Stimulated activated CD8-positive, alpha-beta memory T cell treated with anti-CD3 and anti-CD28 coated beads, Interleukin-7, amount 100 ng/mL, for 1 hour (primary cell): ENCODE data around the gene APRT.

Source experiments
- DNase-seq, 2 donors: peaks; one replicate each; pipeline ENCODE4 v3.0.0-alpha.2; 2020; ENCODE audit warnings: low read depth in 2 of 2

Gene APRT

GRCh38 chr16:88807626-88808453 is 3.9 kb downstream of the APRT start:
- no peak for DNase-seq

GRCh38 chr16:88807142-88807625 is 4.5 kb downstream of the APRT start:
- DNase-seq = no peak

- no peak for DNase-seq
Observed at GRCh38 chr16:88806491-88807111, 5.1 kb downstream of the APRT start.

- DNase-seq = no peak
Observed at GRCh38 chr16:88805887-88806393, 5.8 kb downstream of the APRT start.

- DNase-seq = no peak
Observed at GRCh38 chr16:88805340-88805715, 6.4 kb downstream of the APRT start.

- no peak for DNase-seq
Observed at GRCh38 chr16:88804552-88805339, 7.0 kb downstream of the APRT start.

- no peak for DNase-seq
Observed at GRCh38 chr16:88804173-88804551, 7.6 kb downstream of the APRT start.

- peak; percentile 75 to 77 for DNase-seq
Observed at GRCh38 chr16:88803264-88803987, 8.3 kb downstream of the APRT start, which contains the start of gene CDT1. Gene CDT1, plus strand, starts transcription at chr16:88803789. Its CDS starts 43 bp downstream, at chr16:88803832.

- no peak for DNase-seq
Observed at GRCh38 chr16:88800277-88800592, 11.5 kb downstream of the APRT start.

GRCh38 chr16:88799569-88800276 is 12.0 kb downstream of the APRT start:
- DNase-seq = no peak

GRCh38 chr16:88798772-88799455 is 12.8 kb downstream of the APRT start:
- DNase-seq = no peak

- DNase-seq = no peak
Observed at GRCh38 chr16:88798073-88798472, 13.7 kb downstream of the APRT start.

GRCh38 chr16:88796278-88796677 is 15.4 kb downstream of the APRT start:
- DNase-seq = no peak

GRCh38 chr16:88793251-88793954 is 18.3 kb downstream of the APRT start:
- no peak for DNase-seq

GRCh38 chr16:88792668-88793250 is 19.0 kb downstream of the APRT start:
- DNase-seq = no peak

GRCh38 chr16:88792078-88792550 is 19.6 kb downstream of the APRT start:
- no peak for DNase-seq

GRCh38 chr16:88790312-88791211 is 21.2 kb downstream of the APRT start:
- no peak for DNase-seq

- no peak for DNase-seq
Observed at GRCh38 chr16:88789594-88789993, 22.1 kb downstream of the APRT start.
